HG03066 (cell line): ENCODE results near the gene LATS2.

Source experiments
- ATAC-seq: cut with Tn5 transposase; IDR thresholded peaks from one replicate; pipeline ENCODE4 v1.9.1; 2021; ENCODE audit warnings: low read depth; ENCODE audit not compliant: unreplicated experiment

The LATS2 gene

GRCh38 chr13:21061029-21061763, at the start of gene LATS2:
TSS of gene LATS2 (minus strand) at chr13:21061586. CDS start at chr13:21046026, 15,560 bp downstream.
- peak; percentile 79 for ATAC-seq

- no peak for ATAC-seq
These were observed 47.8 kb upstream of the LATS2 start for GRCh38 chr13:21109168-21109567.

GRCh38 chr13:21106089-21106488, 44.7 kb upstream of the LATS2 start:
- no peak for ATAC-seq

GRCh38 chr13:21104199-21105019, 43.0 kb upstream of the LATS2 start:
- ATAC-seq, result no peak

DNA sequence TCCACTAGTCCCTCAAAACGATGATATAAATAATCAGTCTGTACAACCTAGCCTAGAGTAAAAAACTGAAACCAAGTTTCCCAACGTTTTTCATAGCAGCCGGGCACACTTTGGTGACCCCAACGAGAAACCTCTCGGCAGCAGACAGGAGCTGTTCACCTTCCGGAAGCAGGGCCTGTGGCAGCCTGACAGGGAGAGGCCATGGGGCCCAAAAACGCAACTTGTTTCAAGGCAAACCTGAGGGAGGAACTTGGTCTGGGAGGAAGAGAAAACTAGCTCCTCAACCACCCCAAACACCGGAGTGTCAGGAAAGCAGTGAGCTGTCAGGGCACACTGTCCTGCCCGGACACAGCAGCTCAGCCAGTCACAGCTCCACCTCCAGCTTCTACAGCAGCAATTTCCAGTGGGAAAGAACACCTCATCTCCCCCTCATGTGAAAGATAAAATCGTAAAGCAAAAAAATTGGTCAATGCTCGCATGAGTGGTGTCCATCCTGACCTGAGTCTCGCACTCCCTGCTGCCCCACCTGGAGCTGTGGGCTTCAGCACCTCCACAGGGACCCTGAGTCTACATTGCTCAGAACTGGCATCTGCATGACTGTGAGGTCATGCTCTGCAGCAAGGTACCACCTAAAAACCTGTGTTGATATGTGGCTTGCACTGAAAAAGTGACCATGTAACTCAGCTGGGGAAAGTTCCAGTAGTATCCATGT, 40.6 kb upstream of the LATS2 start:
- ATAC-seq, result no peak

- ATAC-seq, result no peak
These were observed 39.8 kb upstream of the LATS2 start for GRCh38 chr13:21100994-21101757.

DNA sequence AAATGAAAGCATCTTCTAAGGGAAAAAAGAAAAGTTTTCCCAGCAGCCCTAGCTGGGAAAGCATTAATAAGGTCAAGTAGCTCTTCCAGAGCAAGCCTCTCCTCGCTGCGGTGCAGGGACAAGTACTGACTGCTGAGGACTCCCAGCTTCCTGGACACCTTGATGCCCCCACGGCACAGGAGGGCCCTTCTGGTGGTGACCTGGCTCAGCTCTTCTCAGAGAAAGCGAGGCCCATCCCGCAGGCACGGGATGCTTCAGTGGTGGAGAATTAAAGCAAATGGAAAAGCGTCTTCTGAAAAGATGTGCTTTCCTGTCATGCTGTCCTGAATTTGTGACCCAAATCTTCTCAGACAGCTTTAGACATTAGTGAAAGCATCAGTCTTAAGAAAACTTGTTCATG, 38.8 kb upstream of the LATS2 start:
- no peak for ATAC-seq

DNA sequence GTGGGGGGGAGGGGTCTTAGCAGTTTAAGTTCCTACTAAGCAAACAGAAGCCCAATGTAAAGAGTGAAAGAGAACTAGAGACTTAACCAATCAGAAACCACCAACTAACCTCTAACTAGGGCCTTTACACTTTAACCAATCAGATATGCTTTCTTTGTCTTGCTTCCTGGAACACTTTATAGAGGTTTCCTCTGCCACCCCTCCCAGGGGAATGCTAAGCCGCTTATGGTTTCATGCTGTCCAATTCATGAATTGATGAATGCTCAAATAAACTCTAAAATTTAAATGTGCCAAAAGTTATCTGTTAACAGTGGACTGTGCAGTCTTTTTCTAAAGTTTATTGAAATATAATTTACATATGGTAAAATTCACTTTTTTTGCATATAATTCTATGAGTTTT, 33.9 kb upstream of the LATS2 start:
- no peak for ATAC-seq

- no peak for ATAC-seq
These were observed 28.4 kb upstream of the LATS2 start for GRCh38 chr13:21089830-21090229.

DNA sequence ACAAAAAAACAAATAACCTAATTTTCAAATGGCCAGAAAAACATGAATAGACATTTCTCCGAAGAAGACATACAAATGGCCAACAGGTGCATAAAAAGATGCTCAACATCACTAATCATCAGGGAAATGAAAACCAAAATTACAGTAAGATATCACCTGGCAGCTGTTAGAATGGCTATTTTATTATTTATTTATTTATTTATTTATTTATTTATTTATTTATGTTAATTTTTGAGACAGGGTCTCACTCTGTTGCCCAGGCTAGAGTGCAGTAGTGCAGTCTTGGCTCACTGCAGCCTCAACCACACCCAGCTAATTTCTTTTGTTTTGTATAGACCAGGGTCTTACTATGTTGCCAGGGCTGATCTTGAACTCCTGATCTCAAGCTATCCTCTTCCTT, 27.1 kb upstream of the LATS2 start:
- no peak for ATAC-seq

- ATAC-seq, result no peak
These were observed 25.5 kb upstream of the LATS2 start for GRCh38 chr13:21086929-21087328.

- ATAC-seq, result no peak
These were observed 20.5 kb upstream of the LATS2 start for GRCh38 chr13:21081926-21082325.

DNA sequence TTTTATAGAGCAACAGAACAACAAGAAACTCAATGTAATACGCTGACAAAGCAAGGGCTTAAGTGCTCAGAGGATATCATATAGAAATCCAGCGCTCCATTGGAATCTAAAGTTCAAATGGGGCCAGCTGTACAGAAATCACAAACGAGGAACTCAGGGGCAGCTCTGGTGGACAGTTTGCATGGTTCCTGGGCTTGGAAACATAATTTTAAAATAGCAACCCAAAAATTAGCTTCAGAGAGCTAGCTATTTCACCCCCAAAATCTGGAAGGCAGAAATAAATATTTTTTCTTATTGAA, 19.2 kb upstream of the LATS2 start:
- no peak for ATAC-seq

GRCh38 chr13:21079761-21080592, 18.6 kb upstream of the LATS2 start:
- ATAC-seq, result no peak

- no peak for ATAC-seq
These were observed 17.8 kb upstream of the LATS2 start for GRCh38 chr13:21079221-21079620.

DNA sequence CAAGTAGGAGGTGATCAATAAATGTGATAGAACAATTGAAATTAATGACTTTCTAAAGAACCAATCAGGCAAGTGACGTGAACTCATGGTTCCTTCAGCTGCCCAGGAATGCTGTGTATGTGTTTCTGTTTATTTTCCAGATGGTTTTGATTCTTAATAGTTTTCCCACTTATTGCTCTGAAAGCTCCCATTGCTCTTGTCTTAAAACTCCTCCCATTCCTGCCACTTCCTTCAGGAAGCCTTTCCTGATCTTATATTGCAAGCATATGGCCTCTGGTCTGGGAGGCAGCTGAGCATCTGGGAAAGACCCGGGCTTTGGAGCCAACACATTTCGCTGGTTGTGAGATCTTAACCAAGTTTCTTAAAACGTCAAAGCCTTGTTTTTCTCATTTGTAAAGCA, 17.1 kb upstream of the LATS2 start:
- ATAC-seq, result no peak

- no peak for ATAC-seq
These were observed 16.5 kb upstream of the LATS2 start for GRCh38 chr13:21077788-21078353.

- ATAC-seq, result no peak
These were observed 15.8 kb upstream of the LATS2 start for GRCh38 chr13:21077076-21077787.

DNA sequence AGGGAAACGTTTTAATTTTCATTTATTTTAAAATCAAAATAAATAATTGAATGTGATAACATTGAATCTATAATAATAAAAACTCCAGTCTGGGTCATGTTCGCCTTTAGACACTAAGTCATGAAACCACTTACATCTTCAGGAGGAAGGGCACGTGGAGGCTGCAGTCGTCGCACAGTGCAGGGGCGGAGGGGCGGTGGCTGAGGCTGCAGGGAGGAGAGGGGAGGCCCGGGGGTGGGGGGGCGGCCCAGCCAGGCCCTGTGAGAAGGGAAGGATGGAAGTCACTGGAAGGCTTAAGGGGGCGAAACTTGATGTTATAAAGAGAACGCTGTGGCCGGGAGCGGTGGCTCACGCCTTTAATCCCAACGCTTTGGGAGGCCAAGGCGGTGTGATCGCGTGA, 14.9 kb upstream of the LATS2 start:
- ATAC-seq, result no peak
